H9 (cell line): ENCODE data around the gene UBE2J1. TPM values are rescaled to one million over a fixed set of nuclear protein-coding genes. Genes with fewer than 3 reads are reported as not detected.

Source experiments
- DNase-seq: peaks from one replicate; pipeline ENCODE4 v3.0.0-alpha.2; 2017
- H2AFZ ChIP-seq: one replicate; pipeline ENCODE4 v1.6.1; 2013; ENCODE audit warnings: mild to moderate bottlenecking, low read length, control low read depth, moderate library complexity
- H2AK5ac ChIP-seq: 2 replicates; pipeline ENCODE4 v1.6.1; 2013; ENCODE audit warnings: low read length, control low read depth, mixed read lengths; ENCODE audit not compliant: insufficient read length
- H2BK120ac ChIP-seq: one replicate; pipeline ENCODE4 v1.6.1; 2013; ENCODE audit warnings: low read depth, mild to moderate bottlenecking, low read length, control low read depth, inconsistent platforms; ENCODE audit not compliant: poor library complexity, severe bottlenecking
- H2BK12ac ChIP-seq: 2 replicates; pipeline ENCODE4 v1.6.1; 2013; ENCODE audit warnings: low read length, control low read depth, mixed read lengths, low read depth; ENCODE audit not compliant: insufficient read length
- H2BK15ac ChIP-seq: 2 replicates; pipeline ENCODE4 v1.6.1; 2013; ENCODE audit warnings: low read depth, low read length, control low read depth
- H2BK20ac ChIP-seq: one replicate; pipeline ENCODE4 v1.6.1; 2013; ENCODE audit warnings: low read depth, mild to moderate bottlenecking, low read length, control low read depth, inconsistent platforms; ENCODE audit not compliant: poor library complexity, severe bottlenecking
- H2BK5ac ChIP-seq: 2 replicates; pipeline ENCODE4 v1.6.1; 2013; ENCODE audit warnings: low read length, control low read depth, mixed read lengths; ENCODE audit not compliant: insufficient read length
- H3K14ac ChIP-seq: 2 replicates; pipeline ENCODE4 v1.6.1; 2013; ENCODE audit warnings: low read length, control low read depth; ENCODE audit not compliant: insufficient read depth
- H3K18ac ChIP-seq: 2 replicates; pipeline ENCODE4 v1.6.1; 2013; ENCODE audit warnings: low read depth, mild to moderate bottlenecking, mixed read lengths, low read length, control low read depth; ENCODE audit not compliant: insufficient read length
- H3K23ac ChIP-seq: 2 replicates; pipeline ENCODE4 v1.6.1; 2013; ENCODE audit warnings: low read length, control low read depth, mixed read lengths, low read depth; ENCODE audit not compliant: insufficient read length
- H3K23me2 ChIP-seq: 2 replicates; pipeline ENCODE4 v1.6.1; 2013; ENCODE audit warnings: low read depth, mild to moderate bottlenecking, mixed read lengths, low read length, control low read depth; ENCODE audit not compliant: insufficient read length, poor library complexity, severe bottlenecking
- H3K27ac ChIP-seq: 2 replicates; pipeline ENCODE4 v1.5.1; 2013; ENCODE audit warnings: low read length, control low read depth, mixed read lengths, low read depth; ENCODE audit not compliant: insufficient read length
- H3K27me3 ChIP-seq: 2 replicates; pipeline ENCODE4 v1.6.1; 2013; ENCODE audit warnings: low read length, control low read depth, inconsistent platforms; ENCODE audit not compliant: insufficient read depth
- H3K4ac ChIP-seq: 2 replicates; pipeline ENCODE4 v1.6.1; 2013; ENCODE audit warnings: low read depth, mild to moderate bottlenecking, control low read depth, inconsistent platforms, low read length, moderate library complexity
- H3K4me1 ChIP-seq: 2 replicates; pipeline ENCODE4 v1.6.1; 2013; ENCODE audit warnings: low read length, control low read depth, inconsistent platforms; ENCODE audit not compliant: insufficient read depth
- H3K4me2 ChIP-seq: 2 replicates; pipeline ENCODE4 v1.6.1; 2013; ENCODE audit warnings: low read length, control low read depth, mixed read lengths; ENCODE audit not compliant: insufficient read length, insufficient read depth
- H3K56ac ChIP-seq: 2 replicates; pipeline ENCODE4 v1.6.1; 2013; ENCODE audit warnings: low read depth, mild to moderate bottlenecking, mixed read lengths, low read length, control low read depth; ENCODE audit not compliant: insufficient read length
- H3K79me1 ChIP-seq: 2 replicates; pipeline ENCODE4 v1.6.1; 2013; ENCODE audit warnings: low read depth, mild to moderate bottlenecking, moderate library complexity, low read length, control low read depth, inconsistent platforms; ENCODE audit not compliant: insufficient read depth, poor library complexity, severe bottlenecking
- H3K79me2 ChIP-seq: 2 replicates; pipeline ENCODE4 v1.6.1; 2013; ENCODE audit warnings: low read length, control low read depth, inconsistent platforms; ENCODE audit not compliant: insufficient read depth
- H3K9ac ChIP-seq: 2 replicates; pipeline ENCODE4 v1.6.1; 2013; ENCODE audit warnings: low read length, control low read depth, mixed read lengths; ENCODE audit not compliant: insufficient read length; ENCODE audit errors: extremely low read depth
- H3K9me3 ChIP-seq: one replicate; pipeline ENCODE4 v1.6.1; 2013; ENCODE audit warnings: low read depth, low read length, inconsistent platforms; ENCODE audit not compliant: control insufficient read depth
- H3T11ph ChIP-seq: one replicate; pipeline ENCODE4 v1.6.1; 2013; ENCODE audit warnings: mild to moderate bottlenecking, low read length, control low read depth, inconsistent platforms
- H4K20me1 ChIP-seq: one replicate; pipeline ENCODE4 v1.6.1; 2013; ENCODE audit not compliant: control insufficient read depth, insufficient read length, insufficient read depth
- H4K5ac ChIP-seq: 2 replicates; pipeline ENCODE4 v1.6.1; 2013; ENCODE audit warnings: low read depth, mild to moderate bottlenecking, mixed read lengths, low read length, control low read depth; ENCODE audit not compliant: insufficient read length
- H4K8ac ChIP-seq: replicated peaks from 2 replicates; pipeline ENCODE4 v1.6.1; 2013; ENCODE audit warnings: low read length, control low read depth, mixed read lengths, low read depth; ENCODE audit not compliant: insufficient read length
- H4K91ac ChIP-seq: 2 replicates; pipeline ENCODE4 v1.6.1; 2013; ENCODE audit warnings: low read depth, mild to moderate bottlenecking, moderate library complexity, mixed read lengths, low read length, control low read depth; ENCODE audit not compliant: insufficient read length
- H3K27ac Mint-ChIP-seq, 3 experiments: 2 replicates in 2 of 3; 3 replicates in 1 of 3; pipeline ENCODE4 v1.8.0; 2020 to 2021; ENCODE audit warnings: mixed read lengths in 3 of 3, mild to moderate bottlenecking in 1 of 3, moderate library complexity in 1 of 3
- H3K27me3 Mint-ChIP-seq: 2 replicates; pipeline ENCODE4 v1.8.0; 2021; ENCODE audit warnings: low read depth, mild to moderate bottlenecking, moderate library complexity, mixed read lengths
- H3K36me3 Mint-ChIP-seq, 3 experiments: 2 replicates in 2 of 3; 3 replicates in 1 of 3; pipeline ENCODE4 v1.8.0; 2020 to 2021; ENCODE audit warnings: low read depth in 3 of 3, mixed read lengths in 3 of 3; ENCODE audit not compliant: insufficient read depth in 1 of 3
- H3K4me1 Mint-ChIP-seq, 2 experiments: 2 replicates each; pipeline ENCODE4 v1.8.0; 2020; ENCODE audit warnings: mixed read lengths in 2 of 2
- H3K4me3 Mint-ChIP-seq, 2 experiments: 2 replicates in 1 of 2; 3 replicates in 1 of 2; pipeline ENCODE4 v1.8.0; 2020 to 2021; ENCODE audit warnings: mild to moderate bottlenecking in 2 of 2, mixed read lengths in 2 of 2, moderate library complexity in 1 of 2
- H3K9me3 Mint-ChIP-seq, 2 experiments: 2 replicates in 1 of 2; 3 replicates in 1 of 2; pipeline ENCODE4 v1.8.0; 2020; ENCODE audit warnings: mild to moderate bottlenecking in 2 of 2, mixed read lengths in 2 of 2, moderate library complexity in 1 of 2
- CTCF ChIP-seq: fragments of 200-600 bp; sonication (generic); conservative IDR thresholded peaks from 3 replicates; pipeline ENCODE4 v1.8.0; 2021; ENCODE audit warnings: antibody characterized with exemption, mild to moderate bottlenecking
- WGBS: extraction: QIAGEN DNeasy Blood & Tissue Kit; methylation state at CpG from one replicate; pipeline ENCODE4 v1.1.7; 2013; ENCODE audit warnings: missing lambda C conversion rate, low lambda C conversion rate, mixed read lengths; ENCODE audit not compliant: insufficient read length; ENCODE audit errors: extremely low coverage; 5-methylcytosine and 5-hydroxymethylcytosine counted together
- total RNA-seq: library from RNA; stranded (reverse); gene quantifications from 2 replicates; pipeline ENCODE4 v1.2.1, GENCODE V29; 2021

The UBE2J1 gene
- total RNA-seq, 1 experiment from 2014 or later: 13.1 TPM

DNA sequence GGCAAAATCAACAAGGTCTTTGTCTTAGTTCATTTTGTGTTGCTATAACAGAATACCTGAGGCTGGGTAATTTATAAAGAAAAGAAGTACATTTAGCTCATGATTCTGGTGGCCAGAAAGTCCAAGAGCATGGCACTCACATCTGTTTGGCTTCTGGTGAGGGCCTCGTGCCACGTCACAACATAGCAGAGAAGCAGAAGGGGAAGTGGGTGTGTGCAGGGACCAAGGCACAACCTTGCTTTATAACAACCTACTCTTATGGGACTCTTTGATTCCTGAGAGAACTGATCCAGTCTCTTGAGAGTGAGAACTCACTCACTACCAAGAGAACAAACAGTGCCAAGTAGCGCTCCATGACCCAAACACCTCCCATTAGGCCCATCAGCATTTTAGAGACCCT, 62.8 kb downstream of the UBE2J1 start:
- Mint-ChIP-seq H3K27ac (no peak overlapping the region), H3K4me3 (no peak overlapping the region), H3K9me3 (no peaks in the 10 kb centered on the region; a peak in 1 of 5 replicates), H3K27me3 (no peaks in the 10 kb centered on the region), H3K36me3 (no peaks in the 10 kb centered on the region), H3K4me1 (peaks cover 16 to 21% of the 10 kb centered on the region in 2 experiments)
- H3K27ac ChIP-seq: no peak overlapping the region
- no peak overlapping the region for H3T11ph ChIP-seq
- no peak overlapping the region for H2BK15ac ChIP-seq
- H3K4ac ChIP-seq: no peak overlapping the region
- no peak for TF ChIP-seq CTCF
- H3K14ac ChIP-seq: no peak overlapping the region
- no peaks in the 10 kb centered on the region for H3K23me2 ChIP-seq
- H3K4me2 ChIP-seq: no peak overlapping the region
- no peak overlapping the region for H3K18ac ChIP-seq
- no peaks in the 10 kb centered on the region for H3K79me2 ChIP-seq
- H2BK20ac ChIP-seq: no peak overlapping the region
- H3K27me3 ChIP-seq: no peaks in the 10 kb centered on the region
- H4K20me1 ChIP-seq: no peaks in the 10 kb centered on the region
- no peak overlapping the region for H4K5ac ChIP-seq
- H3K23ac ChIP-seq: no peak overlapping the region
- DNase-seq: no peak
- no peak overlapping the region for H3K56ac ChIP-seq
- no peak overlapping the region for H3K9ac ChIP-seq
- H2AK5ac ChIP-seq: no peak overlapping the region
- H2AFZ ChIP-seq: no peak overlapping the region
- H2BK5ac ChIP-seq: no peak overlapping the region
- H4K8ac ChIP-seq: no peak overlapping the region
- H3K9me3 ChIP-seq: no peaks in the 10 kb centered on the region
- H3K4me1 ChIP-seq: no peaks in the 10 kb centered on the region
- no CpG with 5 or more reads among the region's 3 CpGs for WGBS
- no peaks in the 10 kb centered on the region for H3K79me1 ChIP-seq
- no peak overlapping the region for H2BK120ac ChIP-seq
- no peak overlapping the region for H4K91ac ChIP-seq
- H2BK12ac ChIP-seq: no peak overlapping the region
